ENCODE results near the gene KCNJ10.

KCNJ10 gene

GRCh38 chr1:159982280-159982679, 87.7 kb downstream of the KCNJ10 start:
- no peaks in the 10 kb centered on the region for H3K36me3 ChIP-seq (ENCODE audit: control insufficient read depth in 2 of 2, insufficient read depth in 1 of 2, low read length in 2 of 2)
- H3K4me3 ChIP-seq (ENCODE audit: low read depth, low read length): no peak overlapping the region
- H3K9me3 ChIP-seq (ENCODE audit: control insufficient read depth, insufficient read depth, low read depth, low read length): no peaks in the 10 kb centered on the region
- TF ChIP-seq ZNF629 (tag by site-specific recombination; IDR thresholded peaks at IDR 0.05) (no peak), ZNF600 (tag by site-specific recombination; IDR thresholded peaks at IDR 0.05) (no peak)
- TF ChIP-seq, protein P1, sequence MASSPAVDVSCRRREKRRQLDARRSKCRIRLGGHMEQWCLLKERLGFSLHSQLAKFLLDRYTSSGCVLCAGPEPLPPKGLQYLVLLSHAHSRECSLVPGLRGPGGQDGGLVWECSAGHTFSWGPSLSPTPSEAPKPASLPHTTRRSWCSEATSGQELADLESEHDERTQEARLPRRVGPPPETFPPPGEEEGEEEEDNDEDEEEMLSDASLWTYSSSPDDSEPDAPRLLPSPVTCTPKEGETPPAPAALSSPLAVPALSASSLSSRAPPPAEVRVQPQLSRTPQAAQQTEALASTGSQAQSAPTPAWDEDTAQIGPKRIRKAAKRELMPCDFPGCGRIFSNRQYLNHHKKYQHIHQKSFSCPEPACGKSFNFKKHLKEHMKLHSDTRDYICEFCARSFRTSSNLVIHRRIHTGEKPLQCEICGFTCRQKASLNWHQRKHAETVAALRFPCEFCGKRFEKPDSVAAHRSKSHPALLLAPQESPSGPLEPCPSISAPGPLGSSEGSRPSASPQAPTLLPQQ (tag by site-specific recombination; IDR thresholded peaks at IDR 0.05): no peak
- ChIA-PET POLR2A (no interaction called here), CTCF (interaction anchor here (0.9 kb wide), 1 partner anchor 21 kb away, joined by 4 read pairs; no protein-coding TSS in a partner anchor)
- H3K27ac ChIP-seq (ENCODE audit: extremely low read depth, low read depth, low read length): no peak overlapping the region
- H3K4me1 ChIP-seq (ENCODE audit: control insufficient read depth, insufficient read depth, low read length): no peaks in the 10 kb centered on the region

- Histone ChIP-seq H3K36me3 (ENCODE audit: control insufficient read depth in 2 of 2, insufficient read depth in 1 of 2, low read length in 2 of 2) (no peaks in the 10 kb centered on the region), H3K27ac (ENCODE audit: extremely low read depth, low read depth, low read length) (no peak overlapping the region), H3K4me1 (ENCODE audit: control insufficient read depth, insufficient read depth, low read length) (no peaks in the 10 kb centered on the region), H3K4me3 (ENCODE audit: low read depth, low read length) (no peak overlapping the region), H3K9me3 (ENCODE audit: control insufficient read depth, insufficient read depth, low read depth, low read length) (no peaks in the 10 kb centered on the region)
- ChIA-PET CTCF (interaction anchor here (0.8 kb wide), 1 partner anchor 12 kb away, joined by 4 read pairs; no protein-coding TSS in a partner anchor), POLR2A (no interaction called here)
- TF ChIP-seq, protein P2, sequence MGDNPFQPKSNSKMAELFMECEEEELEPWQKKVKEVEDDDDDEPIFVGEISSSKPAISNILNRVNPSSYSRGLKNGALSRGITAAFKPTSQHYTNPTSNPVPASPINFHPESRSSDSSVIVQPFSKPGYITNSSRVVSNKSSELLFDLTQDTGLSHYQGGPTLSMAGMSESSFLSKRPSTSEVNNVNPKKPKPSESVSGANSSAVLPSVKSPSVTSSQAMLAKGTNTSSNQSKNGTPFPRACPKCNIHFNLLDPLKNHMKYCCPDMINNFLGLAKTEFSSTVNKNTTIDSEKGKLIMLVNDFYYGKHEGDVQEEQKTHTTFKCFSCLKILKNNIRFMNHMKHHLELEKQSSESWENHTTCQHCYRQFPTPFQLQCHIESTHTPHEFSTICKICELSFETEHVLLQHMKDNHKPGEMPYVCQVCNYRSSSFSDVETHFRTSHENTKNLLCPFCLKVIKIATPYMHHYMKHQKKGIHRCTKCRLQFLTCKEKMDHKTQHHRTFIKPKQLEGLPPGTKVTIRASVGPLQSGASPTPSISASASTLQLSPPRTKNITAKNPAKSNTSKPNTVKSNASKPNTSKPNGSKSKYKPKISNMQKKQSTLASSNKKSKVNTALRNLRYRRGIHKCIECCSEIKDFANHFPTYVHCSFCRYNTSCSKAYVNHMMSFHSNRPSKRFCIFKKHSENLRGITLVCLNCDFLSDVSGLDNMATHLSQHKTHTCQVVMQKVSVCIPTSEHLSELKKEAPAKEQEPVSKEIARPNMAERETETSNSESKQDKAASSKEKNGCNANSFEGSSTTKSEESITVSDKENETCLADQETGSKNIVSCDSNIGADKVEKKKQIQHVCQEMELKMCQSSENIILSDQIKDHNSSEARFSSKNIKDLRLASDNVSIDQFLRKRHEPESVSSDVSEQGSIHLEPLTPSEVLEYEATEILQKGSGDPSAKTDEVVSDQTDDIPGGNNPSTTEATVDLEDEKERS (tag by site-specific recombination; IDR thresholded peaks at IDR 0.05): no peak
- no peak for TF ChIP-seq ZNF701 (tag by site-specific recombination; IDR thresholded peaks at IDR 0.05)
- TF ChIP-seq ZNF169 (tag by site-specific recombination; IDR thresholded peaks at IDR 0.05): no peak
- no peak for TF ChIP-seq ZBTB10 (tag by site-specific recombination; IDR thresholded peaks at IDR 0.05)
- no peak for TF ChIP-seq ZNF362 (tag by site-specific recombination; IDR thresholded peaks at IDR 0.05)
- no peak for TF ChIP-seq ZBTB7A (tag by site-specific recombination; IDR thresholded peaks at IDR 0.05; ENCODE audit: low read depth)
- no peak for TF ChIP-seq SETDB1 (IDR thresholded peaks at IDR 0.05; ENCODE audit: insufficient read length, low read length)
- TF ChIP-seq ZBTB21 (tag by site-specific recombination; IDR thresholded peaks at IDR 0.05): no peak
- TF ChIP-seq, protein P1 (tag by site-specific recombination; IDR thresholded peaks at IDR 0.05): no peak
- no peak for TF ChIP-seq PRDM4 (tag by site-specific recombination; IDR thresholded peaks at IDR 0.05)
- no peak for TF ChIP-seq ZNF521 (tag by site-specific recombination; IDR thresholded peaks at IDR 0.05)
- no peak for TF ChIP-seq ZNF174 (tag by site-specific recombination; IDR thresholded peaks at IDR 0.05)
- TF ChIP-seq EGR2 (tag by site-specific recombination; IDR thresholded peaks at IDR 0.05; ENCODE audit: low read depth): no peak
- no peak for TF ChIP-seq ZNF404 (tag by site-specific recombination; IDR thresholded peaks at IDR 0.05)
- no peak for TF ChIP-seq ZNF157 (tag by site-specific recombination; IDR thresholded peaks at IDR 0.05)
- TF ChIP-seq, protein P3, sequence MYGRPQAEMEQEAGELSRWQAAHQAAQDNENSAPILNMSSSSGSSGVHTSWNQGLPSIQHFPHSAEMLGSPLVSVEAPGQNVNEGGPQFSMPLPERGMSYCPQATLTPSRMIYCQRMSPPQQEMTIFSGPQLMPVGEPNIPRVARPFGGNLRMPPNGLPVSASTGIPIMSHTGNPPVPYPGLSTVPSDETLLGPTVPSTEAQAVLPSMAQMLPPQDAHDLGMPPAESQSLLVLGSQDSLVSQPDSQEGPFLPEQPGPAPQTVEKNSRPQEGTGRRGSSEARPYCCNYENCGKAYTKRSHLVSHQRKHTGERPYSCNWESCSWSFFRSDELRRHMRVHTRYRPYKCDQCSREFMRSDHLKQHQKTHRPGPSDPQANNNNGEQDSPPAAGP (tag by site-specific recombination; IDR thresholded peaks at IDR 0.05): no peak
- no peak for TF ChIP-seq ZNF433 (tag by site-specific recombination; IDR thresholded peaks at IDR 0.05; ENCODE audit: low read depth)
- TF ChIP-seq ZNF37A (tag by site-specific recombination; IDR thresholded peaks at IDR 0.05): no peak
These were observed 88.5 kb downstream of the KCNJ10 start for GRCh38 chr1:159981351-159982055.
